ENCODE results near the gene DYNLT4.
"Not testable (repeated sequence)": the region's sequence is repeated elsewhere in the genome, so short reads cannot be mapped to it uniquely, and the experiment has no call there.

DYNLT4 gene

GRCh38 chr1:44828841-44829440 lies 21.8 kb upstream of the DYNLT4 start:
- DNase-seq, result no peak

- no peak for DNase-seq
Measured at GRCh38 chr1:44828003-44828651, 21.0 kb upstream of the DYNLT4 start.

GRCh38 chr1:44827197-44828002 lies 20.2 kb upstream of the DYNLT4 start:
- no peak for DNase-seq

GRCh38 chr1:44826375-44827196 lies 19.4 kb upstream of the DYNLT4 start:
- peak in 21 of 51 donors; percentile 3 to 45 (median 25) for DNase-seq

- DNase-seq, result not testable (repeated sequence)
Measured at GRCh38 chr1:44824392-44824791, 17.2 kb upstream of the DYNLT4 start.

- no peak for DNase-seq
Measured at GRCh38 chr1:44822981-44823451, 15.9 kb upstream of the DYNLT4 start.

- DNase-seq, result no peak
Measured at GRCh38 chr1:44822131-44822701, 15.1 kb upstream of the DYNLT4 start.

GRCh38 chr1:44821240-44821715 lies 14.1 kb upstream of the DYNLT4 start:
- DNase-seq, result no peak

GRCh38 chr1:44820328-44821239 lies 13.4 kb upstream of the DYNLT4 start:
- DNase-seq, result peak in 2 of 51 donors; percentile 31 to 52

- DNase-seq, result peak in 42 of 51 donors; percentile 20 to 86 (median 47)
Measured at GRCh38 chr1:44819608-44820327, 12.6 kb upstream of the DYNLT4 start.

GRCh38 chr1:44819196-44819607 lies 12.1 kb upstream of the DYNLT4 start:
- DNase-seq, result no peak

GRCh38 chr1:44817771-44818495 lies 10.8 kb upstream of the DYNLT4 start:
- no peak for DNase-seq

GRCh38 chr1:44817307-44817706 lies 10.2 kb upstream of the DYNLT4 start:
- DNase-seq, result no peak

GRCh38 chr1:44815926-44816325 lies 8.8 kb upstream of the DYNLT4 start:
- not testable (repeated sequence) for DNase-seq

GRCh38 chr1:44812822-44813543 lies 5.8 kb upstream of the DYNLT4 start:
- peak in 6 of 51 donors; percentile 33 to 75 (median 61) for DNase-seq

GRCh38 chr1:44811234-44811633 lies 4.1 kb upstream of the DYNLT4 start:
- no peak for DNase-seq

GRCh38 chr1:44810762-44811105 lies 3.6 kb upstream of the DYNLT4 start:
- DNase-seq, result not testable (repeated sequence)
